HFFc6 (cell line): ENCODE results near the gene FOLR2. TPM values are rescaled to one million over a fixed set of nuclear protein-coding genes. Genes with fewer than 3 reads are reported as not detected.

Source experiments
- DNase-seq: peaks from one replicate; pipeline ENCODE4 v3.0.0-alpha.2; 2018
- H3K27ac Mint-ChIP-seq: 2 replicates; pipeline ENCODE4 v1.8.0; 2020; ENCODE audit warnings: mild to moderate bottlenecking, mixed read lengths
- H3K27me3 Mint-ChIP-seq: 2 replicates; pipeline ENCODE4 v1.8.0; 2021; ENCODE audit warnings: mild to moderate bottlenecking, moderate library complexity, mixed read lengths; ENCODE audit not compliant: insufficient read depth
- H3K36me3 Mint-ChIP-seq: 2 replicates; pipeline ENCODE4 v1.8.0; 2021; ENCODE audit warnings: low read depth, mixed read lengths
- H3K4me1 Mint-ChIP-seq: 2 replicates; pipeline ENCODE4 v1.8.0; 2020; ENCODE audit warnings: low read depth, mixed read lengths
- H3K4me3 Mint-ChIP-seq: 2 replicates; pipeline ENCODE4 v1.8.0; 2020; ENCODE audit warnings: mild to moderate bottlenecking, moderate library complexity, mixed read lengths
- H3K9me3 Mint-ChIP-seq: 2 replicates; pipeline ENCODE4 v1.8.0; 2020; ENCODE audit warnings: mild to moderate bottlenecking, mixed read lengths
- total RNA-seq, 6 experiments: library from RNA; stranded (reverse); fragmentation: NEBNext Ultra II Directional; extraction: Animal tissue kit (Norgen Biotek cat#: 25700); gene quantifications; 2 replicates in 1 of 6; 3 replicates in 5 of 6; pipeline ENCODE4 v1.2.3, GENCODE V29; 2021
- TF ChIP-seq, protein P1 (sequence below): fragments of 200-600 bp; sonication (generic); IDR thresholded peaks from 2 replicates; pipeline ENCODE4 v1.5.0; 2021; ENCODE audit warnings: antibody characterized with exemption, mild to moderate bottlenecking

Gene FOLR2
- total RNA-seq, 6 experiments from 2014 or later, result not detected

DNA sequence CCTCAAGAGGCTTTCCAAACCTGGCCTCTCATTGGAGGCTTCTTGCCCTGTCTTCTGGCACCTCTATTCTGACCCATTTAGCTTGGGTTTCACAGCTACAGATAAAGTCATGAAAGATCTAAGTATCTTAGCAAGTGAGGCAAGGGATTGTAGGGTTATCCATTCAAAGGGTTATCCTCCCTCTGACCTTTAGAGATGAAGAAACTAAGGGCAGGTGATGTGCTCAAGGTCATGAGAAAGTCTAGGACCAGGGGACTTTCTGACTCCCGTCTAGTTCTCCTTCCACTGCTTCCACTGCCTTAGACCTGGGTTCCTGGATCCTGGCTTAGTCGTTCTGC, 20.1 kb downstream of the FOLR2 start:
- Mint-ChIP-seq H3K4me1 (peaks cover 25% of the 10 kb centered on the region), H3K27ac (no peak overlapping the region), H3K4me3 (no peak overlapping the region)

DNA sequence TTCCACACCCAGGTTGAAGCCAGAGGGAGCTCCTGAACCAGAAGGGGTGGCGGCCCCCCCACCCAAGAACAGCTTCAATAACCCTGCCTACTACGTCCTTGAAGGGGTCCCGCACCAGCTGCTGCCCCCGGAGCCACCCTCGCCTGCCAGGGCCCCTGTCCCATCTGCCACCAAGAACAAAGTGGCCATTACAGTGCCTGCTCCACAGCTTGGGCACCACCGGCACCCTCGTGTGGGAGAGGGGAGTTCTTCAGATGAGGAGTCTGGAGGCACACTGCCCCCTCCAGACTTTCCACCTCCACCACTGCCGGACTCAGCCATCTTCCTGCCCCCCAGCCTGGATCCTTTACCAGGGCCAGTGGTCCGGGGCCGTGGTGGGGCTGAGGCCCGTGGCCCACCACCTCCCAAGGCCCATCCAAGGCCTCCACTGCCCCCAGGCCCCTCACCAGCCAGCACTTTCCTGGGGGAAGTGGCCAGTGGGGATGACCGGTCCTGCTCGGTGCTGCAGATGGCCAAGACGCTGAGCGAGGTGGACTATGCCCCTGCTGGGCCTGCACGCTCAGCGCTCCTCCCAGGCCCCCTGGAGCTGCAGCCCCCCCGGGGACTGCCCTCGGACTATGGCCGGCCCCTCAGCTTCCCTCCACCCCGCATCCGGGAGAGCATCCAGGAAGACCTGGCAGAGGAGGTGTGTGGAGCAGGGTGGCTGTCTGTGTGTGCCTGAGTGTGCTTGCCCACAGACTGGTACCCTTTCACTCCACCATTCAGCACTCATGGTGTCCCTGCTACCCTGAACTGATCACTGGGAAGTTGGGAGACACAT, 20.7 kb downstream of the FOLR2 start:
- no peaks in the 10 kb centered on the region for H3K9me3 Mint-ChIP-seq
- peaks cover 20% of the 10 kb centered on the region for H3K36me3 Mint-ChIP-seq
- H3K27me3 Mint-ChIP-seq, result peaks cover 28% of the 10 kb centered on the region
- H3K4me1 Mint-ChIP-seq, result peaks cover 25% of the 10 kb centered on the region
- TF ChIP-seq, protein P1, sequence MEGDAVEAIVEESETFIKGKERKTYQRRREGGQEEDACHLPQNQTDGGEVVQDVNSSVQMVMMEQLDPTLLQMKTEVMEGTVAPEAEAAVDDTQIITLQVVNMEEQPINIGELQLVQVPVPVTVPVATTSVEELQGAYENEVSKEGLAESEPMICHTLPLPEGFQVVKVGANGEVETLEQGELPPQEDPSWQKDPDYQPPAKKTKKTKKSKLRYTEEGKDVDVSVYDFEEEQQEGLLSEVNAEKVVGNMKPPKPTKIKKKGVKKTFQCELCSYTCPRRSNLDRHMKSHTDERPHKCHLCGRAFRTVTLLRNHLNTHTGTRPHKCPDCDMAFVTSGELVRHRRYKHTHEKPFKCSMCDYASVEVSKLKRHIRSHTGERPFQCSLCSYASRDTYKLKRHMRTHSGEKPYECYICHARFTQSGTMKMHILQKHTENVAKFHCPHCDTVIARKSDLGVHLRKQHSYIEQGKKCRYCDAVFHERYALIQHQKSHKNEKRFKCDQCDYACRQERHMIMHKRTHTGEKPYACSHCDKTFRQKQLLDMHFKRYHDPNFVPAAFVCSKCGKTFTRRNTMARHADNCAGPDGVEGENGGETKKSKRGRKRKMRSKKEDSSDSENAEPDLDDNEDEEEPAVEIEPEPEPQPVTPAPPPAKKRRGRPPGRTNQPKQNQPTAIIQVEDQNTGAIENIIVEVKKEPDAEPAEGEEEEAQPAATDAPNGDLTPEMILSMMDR, result no peak
- H3K4me3 Mint-ChIP-seq, result no peak overlapping the region
- no peak for DNase-seq
- H3K27ac Mint-ChIP-seq, result no peak overlapping the region

More for the DNA sequence above, 20.1 kb downstream of the FOLR2 start:
- Mint-ChIP-seq H3K27me3 (peaks cover 22% of the 10 kb centered on the region), H3K36me3 (peaks cover 22% of the 10 kb centered on the region), H3K9me3 (no peaks in the 10 kb centered on the region)
- DNase-seq, result no peak
- TF ChIP-seq, protein P1, result no peak

DNA sequence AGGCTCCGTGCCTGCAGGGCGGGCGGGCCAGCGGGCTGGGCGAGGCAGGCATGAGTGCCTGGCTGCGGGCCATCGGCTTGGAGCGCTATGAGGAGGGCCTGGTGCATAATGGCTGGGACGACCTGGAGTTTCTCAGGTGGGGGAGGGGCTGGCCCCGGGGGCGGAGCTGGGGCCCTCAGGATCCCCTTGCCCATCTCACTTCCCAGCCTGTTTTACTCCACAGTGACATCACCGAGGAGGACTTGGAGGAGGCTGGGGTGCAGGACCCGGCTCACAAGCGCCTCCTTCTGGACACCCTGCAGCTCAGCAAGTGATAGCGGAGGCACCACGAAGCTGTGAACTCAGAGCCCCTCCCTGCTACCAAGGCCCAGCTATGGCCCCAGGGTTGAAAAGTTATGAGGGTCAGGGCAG, 21.5 kb downstream of the FOLR2 start:
- H3K36me3 Mint-ChIP-seq, result peaks cover 17% of the 10 kb centered on the region
- no peak overlapping the region for H3K27ac Mint-ChIP-seq
- TF ChIP-seq, protein P1, result peak; percentile 86
- H3K9me3 Mint-ChIP-seq, result no peaks in the 10 kb centered on the region
- peaks cover 26% of the 10 kb centered on the region for H3K4me1 Mint-ChIP-seq
- peaks cover 34% of the 10 kb centered on the region for H3K27me3 Mint-ChIP-seq
- H3K4me3 Mint-ChIP-seq, result no peak overlapping the region
- peak; percentile 60 for DNase-seq

DNA sequence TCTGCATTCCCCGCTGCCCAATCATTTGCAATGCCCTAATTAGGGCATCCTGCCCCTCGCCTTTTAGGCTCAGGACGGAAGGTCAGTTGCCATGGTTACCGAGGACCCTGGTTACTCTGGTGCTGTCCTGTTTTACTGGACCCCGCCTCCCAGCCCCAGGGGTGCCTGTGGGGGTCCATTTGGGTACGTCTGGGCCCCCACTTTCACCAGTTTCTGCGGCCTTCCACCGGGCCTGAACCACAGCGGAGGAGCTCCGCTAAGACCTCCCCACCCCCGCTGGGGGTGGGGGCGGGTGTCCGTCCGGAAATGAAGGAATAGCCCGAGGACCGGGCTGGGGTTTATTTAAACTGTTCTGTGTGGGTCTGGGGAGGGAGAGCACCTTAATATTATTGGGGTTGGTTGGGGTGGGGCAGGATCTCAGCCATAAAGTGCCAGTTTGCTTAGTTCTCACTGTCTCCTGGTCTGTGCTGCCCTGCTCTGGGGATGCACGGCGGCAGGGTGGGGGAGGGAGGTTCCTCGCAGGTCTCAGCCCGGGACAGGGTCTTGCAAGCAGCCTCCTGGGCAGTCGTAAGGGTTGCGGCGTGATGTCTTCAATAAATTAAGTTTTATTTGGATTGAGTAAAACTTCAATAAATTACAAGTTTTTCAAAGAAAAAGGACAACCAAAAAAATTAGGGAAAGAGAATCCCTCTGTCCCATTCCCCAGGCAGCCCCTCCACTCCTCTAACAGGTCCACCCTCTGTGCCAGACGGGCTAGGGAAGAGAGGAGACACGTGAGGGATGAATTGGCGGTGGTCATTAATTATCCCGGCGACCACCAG, 22.1 kb downstream of the FOLR2 start:
- DNase-seq, result no peak
- H3K9me3 Mint-ChIP-seq, result no peaks in the 10 kb centered on the region
- H3K27me3 Mint-ChIP-seq, result peaks cover 39% of the 10 kb centered on the region
- H3K36me3 Mint-ChIP-seq, result peaks cover 18% of the 10 kb centered on the region
- H3K4me1 Mint-ChIP-seq, result peaks cover 30% of the 10 kb centered on the region
- TF ChIP-seq, protein P1, result peak; percentile 48
- peak overlapping the region; percentile 42; the same call in 1 of the 2 replicates for H3K27ac Mint-ChIP-seq
- H3K4me3 Mint-ChIP-seq, result peak overlapping the region; percentile 58

DNA sequence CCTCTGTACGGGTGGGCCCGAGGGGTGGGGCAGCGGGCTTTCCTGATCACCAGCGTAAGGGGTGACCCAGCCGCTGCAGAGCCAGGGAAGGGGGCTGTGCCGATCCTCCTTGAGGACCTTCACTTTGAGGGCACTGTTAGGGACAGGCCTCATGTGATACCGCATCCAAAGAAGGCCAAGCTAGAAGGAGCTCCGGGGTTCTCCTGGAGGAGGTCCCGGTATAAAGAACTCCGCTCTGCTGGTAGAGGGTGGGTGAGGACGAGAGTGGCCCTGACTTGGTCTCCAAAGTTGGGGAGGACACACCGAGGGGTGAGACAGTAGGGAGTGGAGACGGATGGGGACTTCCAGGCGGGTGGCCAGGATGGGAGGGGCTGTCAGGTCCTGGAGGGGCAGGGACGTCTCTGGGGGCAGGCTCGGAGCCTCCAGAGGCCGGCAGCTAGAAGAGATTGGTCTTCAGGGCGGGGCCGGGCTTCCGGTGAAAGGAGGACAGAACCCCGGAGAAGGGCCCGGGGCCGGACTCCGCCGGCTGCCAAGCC, 22.8 kb downstream of the FOLR2 start:
- peaks cover 11% of the 10 kb centered on the region for H3K36me3 Mint-ChIP-seq

More for the DNA sequence above, 22.8 kb downstream of the FOLR2 start:
- DNase-seq, result peak; percentile 34
- H3K27ac Mint-ChIP-seq, result peak overlapping the region; percentile 68
- H3K27me3 Mint-ChIP-seq, result peaks cover 39% of the 10 kb centered on the region
- H3K9me3 Mint-ChIP-seq, result no peaks in the 10 kb centered on the region
- TF ChIP-seq, protein P1, result no peak
- peaks cover 30% of the 10 kb centered on the region for H3K4me1 Mint-ChIP-seq
- H3K4me3 Mint-ChIP-seq, result peak overlapping the region; percentile 84
